ENCODE data around the gene RNF166.

RNF166 gene

GRCh38 chr16:88700322-88700635, 5.9 kb downstream of the RNF166 start:
- DNase-seq (ENCODE audit: low spot score) = no peak
- Mint-ChIP-seq H3K27me3 (ENCODE audit: low read depth) (no peaks in the 10 kb centered on the region), H3K4me3 (peak overlapping the region; percentile 85), H3K27ac (peak overlapping the region; percentile 77), H3K9me3 (no peaks in the 10 kb centered on the region), H3K36me3 (ENCODE audit: low read depth) (peaks cover 47% of the 10 kb centered on the region), H3K4me1 (ENCODE audit: low read depth) (peaks cover 38% of the 10 kb centered on the region)

- H3K4me1 Mint-ChIP-seq (ENCODE audit: low read depth) = peaks cover 36% of the 10 kb centered on the region
- no peak overlapping the region for H3K4me3 Mint-ChIP-seq
- no peak overlapping the region for H3K27ac Mint-ChIP-seq
- no peaks in the 10 kb centered on the region for H3K9me3 Mint-ChIP-seq
- DNase-seq (ENCODE audit: low spot score) = no peak
- no peaks in the 10 kb centered on the region for H3K27me3 Mint-ChIP-seq (ENCODE audit: low read depth)
- H3K36me3 Mint-ChIP-seq (ENCODE audit: low read depth) = peaks cover 46% of the 10 kb centered on the region
Observed at GRCh38 chr16:88699180-88699579, 7.0 kb downstream of the RNF166 start.

GRCh38 chr16:88698646-88699045, 7.6 kb downstream of the RNF166 start:
- Mint-ChIP-seq H3K27ac (no peak overlapping the region), H3K36me3 (ENCODE audit: low read depth) (peaks cover 42% of the 10 kb centered on the region), H3K4me1 (ENCODE audit: low read depth) (peaks cover 32% of the 10 kb centered on the region), H3K4me3 (no peak overlapping the region), H3K9me3 (no peaks in the 10 kb centered on the region), H3K27me3 (ENCODE audit: low read depth) (no peaks in the 10 kb centered on the region)
- no peak for DNase-seq (ENCODE audit: low spot score)

GRCh38 chr16:88697831-88698615, 8.2 kb downstream of the RNF166 start:
- Mint-ChIP-seq H3K36me3 (ENCODE audit: low read depth) (peaks cover 38% of the 10 kb centered on the region), H3K9me3 (no peaks in the 10 kb centered on the region), H3K27me3 (ENCODE audit: low read depth) (no peaks in the 10 kb centered on the region), H3K4me1 (ENCODE audit: low read depth) (peaks cover 30% of the 10 kb centered on the region), H3K4me3 (no peak overlapping the region), H3K27ac (peak overlapping the region; percentile 60)
- DNase-seq (ENCODE audit: low spot score) = no peak

- Mint-ChIP-seq H3K4me1 (ENCODE audit: low read depth) (peaks cover 29% of the 10 kb centered on the region), H3K9me3 (no peaks in the 10 kb centered on the region), H3K36me3 (ENCODE audit: low read depth) (peaks cover 31% of the 10 kb centered on the region), H3K27me3 (ENCODE audit: low read depth) (no peaks in the 10 kb centered on the region), H3K4me3 (no peak overlapping the region), H3K27ac (peak overlapping the region; percentile 52)
- DNase-seq (ENCODE audit: low spot score) = no peak
Observed at GRCh38 chr16:88697116-88697830, 8.9 kb downstream of the RNF166 start.

GRCh38 chr16:88696441-88696840, 9.8 kb downstream of the RNF166 start:
- Mint-ChIP-seq H3K27ac (no peak overlapping the region), H3K4me1 (ENCODE audit: low read depth) (peaks cover 30% of the 10 kb centered on the region), H3K9me3 (no peaks in the 10 kb centered on the region), H3K27me3 (ENCODE audit: low read depth) (no peaks in the 10 kb centered on the region), H3K36me3 (ENCODE audit: low read depth) (peaks cover 26% of the 10 kb centered on the region), H3K4me3 (no peak overlapping the region)
- DNase-seq (ENCODE audit: low spot score) = no peak

GRCh38 chr16:88695753-88696152, 10.5 kb downstream of the RNF166 start:
- H3K27ac Mint-ChIP-seq = peak overlapping the region; percentile 45
- H3K36me3 Mint-ChIP-seq (ENCODE audit: low read depth) = peaks cover 22% of the 10 kb centered on the region

GRCh38 chr16:88695218-88695617, 11.0 kb downstream of the RNF166 start:
- Mint-ChIP-seq H3K27ac (peak overlapping the region; percentile 45), H3K9me3 (no peaks in the 10 kb centered on the region), H3K4me1 (ENCODE audit: low read depth) (peaks cover 34% of the 10 kb centered on the region)

More at GRCh38 chr16:88695753-88696152, 10.5 kb downstream of the RNF166 start:
- no peak overlapping the region for H3K4me3 Mint-ChIP-seq
- H3K27me3 Mint-ChIP-seq (ENCODE audit: low read depth) = no peaks in the 10 kb centered on the region
- H3K4me1 Mint-ChIP-seq (ENCODE audit: low read depth) = peaks cover 33% of the 10 kb centered on the region
- no peaks in the 10 kb centered on the region for H3K9me3 Mint-ChIP-seq
- no peak for DNase-seq (ENCODE audit: low spot score)

GRCh38 chr16:88694221-88695087, 11.8 kb downstream of the RNF166 start:
- peaks cover 11% of the 10 kb centered on the region for H3K36me3 Mint-ChIP-seq (ENCODE audit: low read depth)

More at GRCh38 chr16:88695218-88695617, 11.0 kb downstream of the RNF166 start:
- Mint-ChIP-seq H3K4me3 (no peak overlapping the region), H3K27me3 (ENCODE audit: low read depth) (no peaks in the 10 kb centered on the region), H3K36me3 (ENCODE audit: low read depth) (peaks cover 18% of the 10 kb centered on the region)
- no peak for DNase-seq (ENCODE audit: low spot score)

GRCh38 chr16:88693420-88694177, 12.6 kb downstream of the RNF166 start:
- Mint-ChIP-seq H3K4me1 (ENCODE audit: low read depth) (peaks cover 31% of the 10 kb centered on the region), H3K36me3 (ENCODE audit: low read depth) (peaks cover 11% of the 10 kb centered on the region), H3K27ac (no peak overlapping the region)

More at GRCh38 chr16:88694221-88695087, 11.8 kb downstream of the RNF166 start:
- H3K9me3 Mint-ChIP-seq = no peaks in the 10 kb centered on the region
- no peaks in the 10 kb centered on the region for H3K27me3 Mint-ChIP-seq (ENCODE audit: low read depth)
- H3K4me1 Mint-ChIP-seq (ENCODE audit: low read depth) = peaks cover 27% of the 10 kb centered on the region
- no peak for DNase-seq (ENCODE audit: low spot score)
- H3K27ac Mint-ChIP-seq = peak overlapping the region; percentile 61
- H3K4me3 Mint-ChIP-seq = no peak overlapping the region

GRCh38 chr16:88692861-88693260, 13.3 kb downstream of the RNF166 start:
- no peak for DNase-seq (ENCODE audit: low spot score)
- no peaks in the 10 kb centered on the region for H3K27me3 Mint-ChIP-seq (ENCODE audit: low read depth)
- peaks cover 7% of the 10 kb centered on the region for H3K36me3 Mint-ChIP-seq (ENCODE audit: low read depth)
- H3K4me1 Mint-ChIP-seq (ENCODE audit: low read depth) = peaks cover 30% of the 10 kb centered on the region
- H3K27ac Mint-ChIP-seq = peak overlapping the region; percentile 69
- H3K4me3 Mint-ChIP-seq = peak overlapping the region; percentile 71
- no peaks in the 10 kb centered on the region for H3K9me3 Mint-ChIP-seq

More at GRCh38 chr16:88693420-88694177, 12.6 kb downstream of the RNF166 start:
- Mint-ChIP-seq H3K27me3 (ENCODE audit: low read depth) (no peaks in the 10 kb centered on the region), H3K9me3 (no peaks in the 10 kb centered on the region), H3K4me3 (no peak overlapping the region)
- DNase-seq (ENCODE audit: low spot score) = no peak

GRCh38 chr16:88691924-88692560, 14.2 kb downstream of the RNF166 start:
- Mint-ChIP-seq H3K9me3 (no peaks in the 10 kb centered on the region), H3K36me3 (ENCODE audit: low read depth) (peaks cover 2% of the 10 kb centered on the region), H3K27ac (peak overlapping the region; percentile 78), H3K4me3 (peak overlapping the region; percentile 71), H3K27me3 (ENCODE audit: low read depth) (no peaks in the 10 kb centered on the region), H3K4me1 (ENCODE audit: low read depth) (peaks cover 26% of the 10 kb centered on the region)
- no peak for DNase-seq (ENCODE audit: low spot score)
